Lower leg skin (tissue), 3 donors: Measurements from ENCODE around the gene PLAC8L1.

Source experiments
- POLR2A ChIP-seq, 2 donors: fragments of 450-650 bp; IDR thresholded peaks; one replicate each; pipeline ENCODE4 v1.6.1; 2016 to 2017; ENCODE audit warnings: antibody characterized with exemption in 2 of 2, mild to moderate bottlenecking in 1 of 2, moderate library complexity in 1 of 2
- TF ChIP-seq, protein P1 (sequence below), 3 donors: fragments of 450-650 bp; IDR thresholded peaks; one replicate each; pipeline ENCODE4 v1.5.1; 2016; ENCODE audit warnings: antibody characterized with exemption in 3 of 3, mild to moderate bottlenecking in 3 of 3, moderate library complexity in 2 of 3

DNA sequence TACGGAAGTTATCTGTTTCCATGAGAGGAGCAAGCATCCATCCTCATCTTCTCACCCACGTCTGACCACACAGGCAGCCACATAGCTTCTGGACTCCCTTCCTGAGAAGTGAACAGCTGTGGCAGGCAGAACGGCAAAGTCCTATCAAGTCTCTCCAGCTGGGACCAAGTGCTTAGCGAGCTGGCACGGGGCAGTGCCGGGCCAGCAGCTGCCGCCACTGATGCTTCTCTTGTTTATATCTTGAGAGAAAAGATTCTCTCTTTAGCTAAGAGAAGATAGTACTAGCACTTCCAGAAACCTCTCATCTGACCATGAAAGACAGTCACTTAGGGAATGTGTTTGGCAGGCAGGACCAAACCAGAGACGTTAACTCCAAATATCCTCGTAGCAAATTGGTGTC is 37.2 kb downstream of the PLAC8L1 start:
- TF ChIP-seq POLR2A (IDR thresholded peaks at IDR 0.05): no peak
- TF ChIP-seq, protein P1, sequence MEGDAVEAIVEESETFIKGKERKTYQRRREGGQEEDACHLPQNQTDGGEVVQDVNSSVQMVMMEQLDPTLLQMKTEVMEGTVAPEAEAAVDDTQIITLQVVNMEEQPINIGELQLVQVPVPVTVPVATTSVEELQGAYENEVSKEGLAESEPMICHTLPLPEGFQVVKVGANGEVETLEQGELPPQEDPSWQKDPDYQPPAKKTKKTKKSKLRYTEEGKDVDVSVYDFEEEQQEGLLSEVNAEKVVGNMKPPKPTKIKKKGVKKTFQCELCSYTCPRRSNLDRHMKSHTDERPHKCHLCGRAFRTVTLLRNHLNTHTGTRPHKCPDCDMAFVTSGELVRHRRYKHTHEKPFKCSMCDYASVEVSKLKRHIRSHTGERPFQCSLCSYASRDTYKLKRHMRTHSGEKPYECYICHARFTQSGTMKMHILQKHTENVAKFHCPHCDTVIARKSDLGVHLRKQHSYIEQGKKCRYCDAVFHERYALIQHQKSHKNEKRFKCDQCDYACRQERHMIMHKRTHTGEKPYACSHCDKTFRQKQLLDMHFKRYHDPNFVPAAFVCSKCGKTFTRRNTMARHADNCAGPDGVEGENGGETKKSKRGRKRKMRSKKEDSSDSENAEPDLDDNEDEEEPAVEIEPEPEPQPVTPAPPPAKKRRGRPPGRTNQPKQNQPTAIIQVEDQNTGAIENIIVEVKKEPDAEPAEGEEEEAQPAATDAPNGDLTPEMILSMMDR (IDR thresholded peaks at IDR 0.05): no peak
